HG02938 (cell line): ENCODE results near the gene MKS1.

Experiments
- ATAC-seq: cut with Tn5 transposase; IDR thresholded peaks from one replicate; pipeline ENCODE4 v1.9.1; 2021; ENCODE audit warnings: mild to moderate bottlenecking, moderate library complexity; ENCODE audit not compliant: unreplicated experiment

The MKS1 gene

DNA sequence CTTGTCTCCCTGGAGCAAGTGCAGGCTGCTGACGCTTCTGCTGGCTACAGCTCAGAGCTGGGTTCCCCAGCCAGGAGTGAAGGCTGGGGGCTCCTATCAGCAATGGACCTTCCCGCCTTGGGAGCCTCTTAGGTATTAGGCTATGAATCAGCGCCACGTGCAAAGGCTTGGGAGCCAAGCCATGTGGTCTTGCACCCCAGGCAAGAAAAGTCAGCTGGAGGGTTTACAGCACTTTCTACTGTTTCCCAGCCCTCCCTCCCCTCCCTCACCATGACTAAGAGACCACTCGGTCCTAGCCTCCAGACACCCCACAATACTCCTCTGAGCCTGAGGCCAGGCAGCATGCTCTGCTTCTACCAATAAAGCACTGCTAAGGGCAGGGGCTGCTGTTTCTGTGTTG is 14.3 kb downstream of the MKS1 start:
- ATAC-seq: no peak

DNA sequence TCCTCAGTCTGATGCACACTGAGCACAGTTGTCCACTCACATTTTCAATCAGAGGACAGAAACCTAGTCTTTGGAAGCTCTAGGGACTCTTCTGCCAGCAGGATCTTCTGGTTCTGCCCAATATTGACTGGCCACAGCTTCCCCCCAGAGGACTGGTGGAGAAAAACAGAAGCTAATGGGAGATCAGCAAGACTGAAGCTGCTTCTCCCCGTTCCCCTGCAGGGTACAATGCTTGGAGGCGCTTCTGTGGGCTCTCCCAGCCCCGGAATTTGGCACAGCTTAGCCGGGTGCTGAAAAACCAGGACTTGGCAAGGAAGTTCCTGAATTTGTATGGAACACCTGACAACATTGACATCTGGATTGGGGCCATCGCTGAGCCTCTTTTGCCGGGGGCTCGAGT is 16.2 kb downstream of the MKS1 start:
- ATAC-seq: no peak

DNA sequence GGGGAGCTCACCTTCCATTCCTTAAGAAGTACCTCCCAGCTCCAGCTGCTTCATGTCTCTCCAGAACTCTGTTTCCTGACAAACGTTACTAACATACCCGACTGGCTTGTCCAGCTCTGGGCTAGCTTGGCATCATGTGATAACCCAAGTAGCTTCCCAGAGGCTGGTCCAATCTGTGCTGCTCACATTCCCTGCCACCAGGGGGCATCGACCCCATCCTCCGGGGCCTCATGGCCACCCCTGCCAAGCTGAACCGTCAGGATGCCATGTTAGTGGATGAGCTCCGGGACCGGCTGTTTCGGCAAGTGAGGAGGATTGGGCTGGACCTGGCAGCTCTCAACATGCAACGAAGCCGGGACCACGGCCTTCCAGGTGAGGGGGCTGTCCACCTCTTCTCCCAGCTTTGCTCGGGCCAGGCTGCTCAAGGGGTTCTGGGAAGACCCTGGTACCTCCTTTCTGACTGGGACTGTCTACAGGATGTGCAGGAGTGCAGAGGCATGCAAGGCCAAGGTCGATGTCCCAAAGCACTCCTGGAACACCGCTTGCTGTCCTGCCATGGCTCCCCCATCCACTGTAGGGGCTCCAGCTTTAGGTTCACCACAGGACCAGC is 18.9 kb downstream of the MKS1 start:
- no peak for ATAC-seq

DNA sequence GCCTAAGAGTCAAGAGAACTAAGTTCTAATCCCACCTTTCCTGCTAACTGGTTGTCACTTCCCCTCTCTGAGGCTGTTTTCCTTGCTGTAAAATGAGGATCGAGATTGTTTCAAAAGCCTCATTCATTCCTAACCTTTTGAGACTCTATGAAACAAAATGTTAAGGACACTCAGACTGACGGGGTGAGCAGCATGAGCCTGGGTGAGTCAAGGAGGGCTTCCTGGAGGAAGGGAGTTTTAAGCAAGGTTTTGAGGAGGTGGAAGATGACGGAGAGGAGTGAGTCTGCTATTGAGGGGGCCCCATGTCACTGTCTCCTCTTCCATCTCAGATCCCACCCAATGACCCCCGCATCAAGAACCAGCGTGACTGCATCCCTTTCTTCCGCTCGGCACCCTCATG is 22.4 kb downstream of the MKS1 start:
- ATAC-seq: no peak

DNA sequence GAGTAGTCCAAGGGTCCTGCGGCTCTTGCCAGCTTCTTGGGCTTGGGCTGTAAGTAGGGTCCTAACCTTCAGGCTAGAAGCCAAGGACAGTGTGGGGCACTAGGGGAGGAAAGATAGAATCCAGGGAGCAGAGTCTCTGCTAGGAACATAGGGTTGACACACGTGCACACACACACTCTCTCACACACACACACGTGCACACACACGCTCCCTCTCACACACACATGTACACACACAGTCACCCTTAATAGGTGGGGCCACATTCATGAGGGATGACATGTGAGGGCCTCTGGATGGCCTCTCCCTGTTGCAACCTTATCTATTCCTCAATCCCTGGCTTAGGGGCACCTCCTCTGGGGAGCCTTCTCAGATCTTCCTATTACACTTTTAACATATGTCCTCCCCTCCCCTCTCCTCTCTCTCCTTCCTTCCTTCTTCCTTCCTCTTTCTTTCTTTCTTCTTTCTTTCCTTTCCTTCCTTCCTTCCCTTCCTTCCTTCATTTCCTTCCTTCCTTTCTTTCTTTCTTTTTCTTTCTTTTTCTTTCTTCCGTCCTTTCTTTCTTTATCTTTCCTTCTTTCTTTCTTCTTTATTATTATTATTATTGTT is 23.4 kb downstream of the MKS1 start:
- no peak for ATAC-seq

DNA sequence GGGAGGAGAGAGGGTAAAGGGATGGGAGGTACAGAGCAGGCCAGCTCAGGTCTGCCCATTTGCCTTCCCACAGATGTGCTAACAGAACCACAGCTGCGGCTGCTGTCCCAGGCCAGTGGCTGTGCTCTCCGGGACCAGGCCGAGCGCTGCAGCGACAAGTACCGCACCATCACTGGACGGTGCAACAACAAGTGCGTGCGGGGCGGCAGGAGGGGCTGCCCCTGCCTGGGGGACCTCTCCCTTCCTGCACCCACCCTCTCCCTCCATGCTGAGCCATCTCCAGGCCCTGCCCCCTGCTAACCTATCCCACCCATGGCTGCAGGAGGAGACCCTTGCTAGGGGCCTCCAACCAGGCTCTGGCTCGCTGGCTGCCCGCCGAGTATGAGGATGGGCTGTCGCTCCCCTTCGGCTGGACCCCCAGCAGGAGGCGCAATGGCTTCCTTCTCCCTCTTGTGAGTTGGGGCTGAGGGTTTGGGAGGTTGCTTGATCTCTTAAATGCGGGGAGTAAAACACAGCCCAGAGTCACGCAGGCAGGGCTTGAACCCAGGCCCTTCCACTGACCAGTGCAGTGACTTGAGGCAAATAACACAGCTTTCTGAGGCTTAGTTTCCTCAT is 25.3 kb downstream of the MKS1 start:
- ATAC-seq: no peak

DNA sequence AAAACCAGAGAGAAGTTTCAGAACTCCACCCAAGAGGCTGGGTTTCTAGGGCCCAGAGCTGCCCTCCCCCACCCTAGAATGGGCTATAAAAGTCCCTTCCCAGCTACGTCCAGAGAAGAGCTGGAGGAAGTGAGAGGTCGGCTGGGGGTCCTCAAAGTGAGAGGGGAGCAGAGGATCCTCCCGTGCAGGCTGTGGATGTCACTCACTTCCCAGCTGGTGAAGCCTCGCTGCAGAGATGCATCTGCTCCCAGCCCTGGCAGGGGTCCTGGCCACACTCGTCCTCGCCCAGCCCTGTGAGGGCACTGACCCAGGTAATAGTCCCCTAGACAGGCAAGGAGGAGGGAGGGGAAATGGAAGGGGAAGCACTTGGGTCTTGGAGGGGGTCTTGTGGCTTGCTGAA is 26.4 kb downstream of the MKS1 start, which contains the start of gene EPX:
Gene EPX (plus strand): TSS at position 115 of the 400 bp plus-strand sequence. CDS start 121 bp downstream, at position 236.
- ATAC-seq: no peak

DNA sequence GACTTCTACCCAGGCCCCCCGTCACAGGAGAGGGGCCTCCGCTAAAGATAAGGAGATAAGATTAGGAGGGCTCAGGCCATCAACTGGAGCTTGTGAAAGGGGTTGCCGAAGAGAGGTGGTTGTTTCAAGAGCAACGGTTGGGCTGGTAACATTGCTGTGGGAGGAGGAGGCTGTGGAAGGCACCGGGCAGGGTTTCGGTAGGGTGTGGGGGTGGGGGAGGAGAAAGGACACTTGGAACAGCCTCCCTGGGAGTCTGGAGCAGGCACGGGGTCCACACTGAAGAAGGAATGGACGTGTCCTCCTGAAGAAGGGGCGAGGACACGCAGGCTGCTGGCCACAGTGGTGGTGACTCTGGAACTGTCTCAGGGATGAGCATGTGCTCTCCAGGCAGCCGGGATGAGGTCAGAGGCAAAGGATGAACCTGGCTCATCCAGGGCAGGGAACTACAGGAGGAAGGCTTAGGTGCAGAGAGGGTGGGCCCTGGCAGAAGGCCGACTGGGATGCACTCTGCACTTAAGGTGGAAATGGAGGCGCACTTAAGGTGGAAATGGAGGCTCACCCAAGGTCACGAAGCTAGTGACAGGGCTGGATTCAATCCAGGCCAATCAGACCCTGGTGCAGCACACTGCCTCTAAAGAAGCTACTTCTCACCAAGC is 27.7 kb downstream of the MKS1 start:
- ATAC-seq: no peak

DNA sequence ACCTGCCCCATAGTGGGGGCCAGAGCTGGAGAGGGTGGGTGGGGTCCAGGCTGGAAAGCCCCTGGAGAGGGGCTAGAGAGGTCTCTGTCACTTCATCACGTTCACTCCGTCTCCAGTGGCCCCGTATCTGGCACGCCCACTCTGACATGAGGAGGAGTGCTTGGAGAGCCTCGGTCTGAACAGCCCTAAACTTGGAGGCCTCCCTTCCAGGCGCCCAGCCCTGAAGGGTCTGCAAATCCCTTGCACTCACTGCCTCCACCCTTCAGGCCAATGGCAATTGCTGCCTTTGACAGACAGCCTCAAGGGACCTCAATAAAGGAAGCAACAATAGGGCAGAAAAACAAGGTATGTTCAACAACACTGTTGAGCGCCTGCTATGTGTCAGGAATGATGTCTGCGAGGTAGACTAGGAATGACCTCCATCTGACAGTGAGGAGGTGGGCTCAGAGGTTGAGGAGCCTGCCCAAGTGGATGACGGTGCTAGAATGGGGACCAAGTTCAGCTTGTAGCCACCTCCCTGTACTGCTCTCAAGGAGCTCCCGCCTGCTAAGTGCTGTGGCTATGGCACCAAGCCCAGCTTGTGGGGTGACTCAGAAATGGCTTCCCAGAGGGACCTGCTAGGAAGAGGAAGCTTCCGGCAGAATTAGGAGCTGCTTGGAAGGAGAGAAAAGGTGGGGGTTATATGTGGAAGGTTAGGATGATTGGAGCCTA is 29.5 kb downstream of the MKS1 start:
- ATAC-seq: no peak

DNA sequence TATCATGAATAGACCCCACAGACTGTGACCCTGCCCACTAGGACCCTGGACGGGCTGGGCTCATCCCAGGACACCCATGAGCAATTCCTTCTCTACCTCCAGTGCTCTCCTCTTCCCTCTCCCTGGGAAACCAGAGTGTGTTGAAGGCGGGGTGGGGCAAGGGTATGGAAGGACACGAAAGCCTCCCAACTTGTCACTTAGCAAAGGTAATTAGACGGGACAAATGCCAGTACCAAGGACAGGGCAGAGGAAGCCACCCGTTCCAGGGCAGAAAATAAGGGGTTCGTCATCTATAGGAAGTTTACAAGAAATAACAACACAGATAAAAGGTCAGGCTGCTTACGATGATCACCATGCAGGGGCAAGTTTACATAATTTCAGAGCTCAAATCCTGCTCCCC is 31.4 kb downstream of the MKS1 start:
- ATAC-seq: no peak

DNA sequence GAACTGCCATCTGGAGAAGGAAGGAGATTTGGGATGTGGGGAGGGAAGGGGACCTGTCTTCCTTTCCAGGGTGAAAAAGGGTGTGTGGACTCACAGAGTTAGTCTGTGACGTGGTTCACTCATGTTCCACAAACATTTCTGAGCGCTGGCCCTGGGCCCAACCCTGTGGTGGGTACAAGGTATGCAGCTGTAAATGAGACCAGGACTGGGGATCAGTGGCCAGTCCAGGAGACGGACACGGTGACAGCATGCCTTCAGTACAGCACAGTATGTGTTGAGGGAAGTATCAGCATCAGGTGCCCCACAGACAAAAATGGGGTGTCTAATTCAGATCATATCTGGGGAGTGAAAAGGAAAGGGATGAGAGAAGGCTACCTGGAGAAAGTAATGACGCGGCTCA is 32.0 kb downstream of the MKS1 start:
- ATAC-seq: no peak

DNA sequence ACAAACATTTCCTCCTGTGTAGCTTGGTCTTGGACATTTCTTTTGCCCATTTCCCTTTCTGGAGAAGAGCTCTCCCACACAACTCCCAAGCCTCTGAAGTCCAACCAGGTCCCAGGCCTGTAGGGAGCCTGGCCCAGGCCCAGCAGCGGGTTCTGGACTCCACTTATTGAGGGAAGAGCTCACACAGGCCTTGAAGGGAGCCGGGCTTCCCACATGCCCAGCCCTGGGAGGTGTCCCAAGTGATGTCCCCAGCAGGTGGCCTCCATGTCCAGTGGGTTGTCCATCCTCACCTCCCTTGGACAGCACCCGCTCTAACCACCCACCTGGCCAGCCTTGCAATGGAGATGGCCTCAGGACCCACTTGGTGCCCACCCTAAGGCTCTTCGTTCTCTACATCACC is 32.5 kb downstream of the MKS1 start:
- no peak for ATAC-seq

DNA sequence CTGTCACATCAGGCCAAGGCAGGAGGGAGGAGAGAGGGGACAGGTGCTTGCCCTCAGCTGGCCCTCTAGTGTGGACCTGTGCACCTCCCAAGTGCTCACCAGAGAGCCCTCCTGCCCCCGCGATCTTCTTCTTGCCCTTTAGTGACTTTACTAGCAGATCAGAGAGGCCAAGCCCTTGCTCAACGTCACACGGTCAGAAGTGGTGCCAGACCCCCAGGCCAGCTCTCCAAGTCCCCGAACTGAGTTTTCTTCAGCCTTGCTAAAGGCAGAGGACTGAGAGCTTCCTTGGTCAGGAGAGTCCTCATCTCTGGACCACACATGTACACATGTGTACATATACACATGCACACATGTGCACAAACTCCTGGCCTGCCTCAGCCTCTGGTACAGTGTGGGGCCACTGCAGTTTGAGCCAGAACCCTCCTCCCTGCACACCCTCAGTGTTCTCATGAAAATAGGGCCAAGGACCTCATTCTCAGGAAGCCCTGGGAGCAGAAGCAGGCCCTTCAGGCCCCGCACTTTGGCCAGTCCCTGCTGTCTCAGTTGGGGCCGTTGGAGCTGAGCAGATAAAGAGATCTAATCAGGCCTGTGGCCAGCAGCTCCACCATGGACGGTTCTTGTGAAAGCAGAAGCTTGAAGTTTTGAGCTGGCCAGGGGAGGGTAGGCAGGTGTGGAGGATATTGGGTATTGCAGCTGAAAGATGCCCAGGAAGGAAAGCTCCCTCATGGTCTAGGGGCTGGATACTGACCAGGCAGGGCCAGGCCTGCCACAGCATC is 33.9 kb downstream of the MKS1 start:
- no peak for ATAC-seq

DNA sequence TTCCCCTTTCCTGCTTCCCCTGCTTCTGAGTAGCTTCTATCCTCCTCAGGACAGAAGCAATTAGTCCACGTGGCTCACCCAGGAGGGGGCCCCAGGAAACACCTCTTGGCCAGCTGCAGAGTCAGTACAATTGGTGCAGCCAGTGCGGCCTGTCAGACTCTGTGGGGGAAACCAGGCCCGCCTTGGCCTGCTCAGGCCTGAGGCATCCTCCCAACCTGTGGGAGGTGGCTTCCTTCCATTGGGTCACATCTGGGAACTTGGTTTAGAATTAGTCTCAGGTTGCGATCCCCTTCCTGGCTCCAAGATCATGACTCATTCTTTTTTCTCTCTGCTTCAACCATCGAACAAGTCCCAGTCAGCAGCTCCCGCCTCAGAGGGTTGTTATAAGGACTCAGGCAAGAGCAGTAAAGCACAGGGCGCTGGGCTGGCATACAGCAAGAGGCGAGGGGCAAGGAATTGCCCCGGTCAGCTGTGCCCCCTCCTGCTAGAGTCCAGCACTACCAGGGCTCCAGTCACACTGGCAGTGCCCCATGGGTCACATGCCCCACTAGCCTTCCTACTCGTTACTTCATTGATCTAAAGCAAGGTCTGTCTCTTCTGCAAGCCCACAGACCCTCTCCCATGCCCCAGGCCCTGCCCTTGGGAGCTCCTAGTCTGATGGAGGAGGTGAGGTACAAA is 34.6 kb downstream of the MKS1 start:
- no peak for ATAC-seq

DNA sequence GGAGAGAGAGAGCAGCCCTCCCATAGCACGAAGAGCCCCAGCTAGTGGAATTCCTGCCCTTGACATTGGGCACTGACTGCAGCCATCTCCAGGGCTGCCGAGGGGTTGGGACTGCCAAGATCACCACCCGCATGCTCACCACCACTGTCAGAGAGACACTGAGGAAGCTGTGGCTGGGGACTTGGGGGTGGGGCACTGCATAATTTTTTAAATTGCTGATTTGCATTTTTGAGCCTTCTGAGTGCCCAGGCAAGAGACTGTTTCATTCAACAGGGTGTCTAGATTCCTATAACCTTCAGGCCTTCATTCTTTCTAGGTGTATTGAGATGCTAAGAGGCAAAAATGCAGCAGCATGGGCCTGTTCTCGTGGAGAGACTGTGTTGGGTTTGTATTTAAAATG is 35.5 kb downstream of the MKS1 start:
- ATAC-seq: no peak

DNA sequence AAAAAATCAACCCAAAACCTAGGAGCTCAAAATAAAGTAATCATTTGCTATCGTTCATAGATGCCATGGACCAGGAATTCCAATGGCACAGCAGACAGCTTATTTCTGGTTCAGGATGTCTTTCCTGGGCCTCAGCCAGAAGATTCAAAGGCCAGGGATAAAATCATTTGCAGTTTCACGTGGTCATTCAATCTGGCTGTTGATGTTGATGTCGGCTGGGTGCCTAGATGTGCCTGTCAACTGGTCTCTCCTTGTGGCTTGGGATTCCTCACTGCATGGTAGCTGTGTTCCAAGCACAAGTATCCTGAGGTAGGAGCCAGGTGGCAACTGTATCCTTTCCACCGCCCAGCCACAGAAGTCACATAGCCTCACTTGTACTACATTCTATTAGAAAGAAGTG is 37.3 kb downstream of the MKS1 start:
- no peak for ATAC-seq

DNA sequence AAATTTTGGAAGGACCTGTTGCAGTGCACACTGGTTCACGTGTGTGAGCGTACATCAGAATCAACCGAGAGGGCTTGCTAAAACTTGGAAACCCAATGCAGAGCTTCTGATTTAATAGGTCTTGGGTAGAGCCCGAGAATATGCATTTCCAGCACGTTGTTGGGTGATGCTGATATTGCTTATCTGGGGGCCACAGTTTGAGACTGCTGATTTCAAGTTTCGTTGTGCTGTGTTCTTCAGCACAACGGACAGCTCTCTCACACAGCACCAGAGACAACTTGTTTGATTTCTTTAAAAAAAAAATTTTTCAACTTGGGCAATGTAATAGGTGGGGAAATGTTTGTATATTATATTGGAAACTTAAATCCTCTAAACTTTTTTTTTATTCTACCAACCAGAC is 42.9 kb downstream of the MKS1 start:
- ATAC-seq: no peak

DNA sequence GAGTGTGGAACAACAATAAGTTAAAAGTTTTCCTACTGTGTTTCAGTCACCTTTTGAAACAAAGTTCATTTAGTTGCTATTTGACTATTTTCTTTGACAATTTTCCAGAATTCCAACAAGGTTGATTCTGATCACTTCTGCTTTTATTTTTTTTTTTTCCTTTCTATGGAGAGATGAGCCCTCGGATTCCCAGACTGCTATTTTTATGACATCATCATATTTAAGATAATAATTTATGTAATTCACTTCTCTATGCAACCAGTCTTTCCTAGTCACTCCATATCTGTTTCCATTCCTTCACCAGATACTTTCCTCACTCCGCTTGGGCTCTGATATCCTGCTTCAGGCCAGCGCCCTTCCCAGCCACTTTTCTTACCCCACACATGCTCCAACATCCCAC is 44.2 kb downstream of the MKS1 start:
- no peak for ATAC-seq

DNA sequence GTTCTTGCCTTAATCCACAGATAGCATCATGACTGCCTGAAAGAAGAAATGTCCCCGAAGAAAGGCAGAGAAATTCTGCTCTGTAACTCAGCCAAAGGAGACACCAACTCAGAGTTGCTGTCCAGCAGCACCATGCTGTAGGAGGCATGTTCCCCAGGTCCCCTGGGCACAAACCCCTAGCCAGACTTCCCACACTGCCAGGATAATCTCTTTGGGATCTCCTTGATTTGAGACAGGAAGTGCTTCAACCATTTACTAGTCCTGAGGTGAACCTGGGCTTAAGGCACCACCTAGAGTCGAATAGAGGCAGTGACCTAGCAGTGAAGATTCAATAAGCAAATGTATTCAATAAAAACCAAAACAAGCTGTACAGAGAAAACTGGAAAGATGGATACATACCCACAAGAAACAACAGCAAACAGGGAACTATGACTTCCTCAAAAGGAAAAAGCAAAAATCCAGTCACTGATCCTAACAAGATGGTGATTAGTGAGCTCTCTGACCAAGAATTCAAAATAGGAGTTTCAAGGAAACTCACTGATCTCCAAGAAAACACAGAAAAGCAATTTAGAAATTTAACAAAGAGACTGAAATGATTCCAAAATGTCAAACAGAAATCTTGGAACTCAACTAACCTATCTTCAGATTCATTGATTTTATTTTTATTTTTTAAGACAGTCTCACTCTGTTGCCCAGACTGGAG is 46.5 kb downstream of the MKS1 start:
- no peak for ATAC-seq

DNA sequence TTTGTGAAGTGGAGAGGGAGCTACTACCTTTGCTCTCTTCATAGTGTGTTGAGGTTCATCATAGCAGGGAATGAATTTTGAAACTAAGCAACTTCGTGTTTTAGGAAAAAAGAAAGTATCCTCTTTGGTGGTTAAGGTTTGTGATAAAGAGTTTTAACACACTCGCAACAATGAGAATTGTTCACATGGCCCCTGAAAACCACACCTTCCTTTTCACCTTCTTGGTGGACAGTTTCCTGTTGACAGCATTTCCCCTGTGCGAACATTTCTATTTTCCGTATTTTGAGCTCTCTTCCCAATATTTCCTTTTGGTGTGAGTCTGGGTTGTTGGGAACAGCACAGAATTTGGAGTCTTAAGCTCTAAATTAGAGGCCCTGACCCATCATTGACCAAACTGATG is 48.4 kb downstream of the MKS1 start:
- ATAC-seq: no peak
